ENCODE measurements around the gene SLC11A1. TPM values are rescaled to one million over a fixed set of nuclear protein-coding genes. Genes with fewer than 3 reads are reported as not detected.

SLC11A1 gene
- total RNA-seq, 6 donors from 2014 or later: 145 to 3,249 (median 371) TPM

GRCh38 chr2:218425531-218425930, 43.5 kb downstream of the SLC11A1 start:
- Histone ChIP-seq H3K9me3 (no peaks in the 10 kb centered on the region), H3K4me3 (no peak overlapping the region), H3K4me1 (no peaks in the 10 kb centered on the region), H3K27ac (no peak overlapping the region), H3K36me3 (no peaks in the 10 kb centered on the region), H3K27me3 (no peaks in the 10 kb centered on the region)
- DNase-seq (no peak), ATAC-seq (ENCODE audit: low FRiP score in 2 of 2) (no peak)
- 80 to 82% methylated on average over 9 to 10 of the region's 10 CpGs for WGBS, 2 donors
- TF ChIP-seq POLR2AphosphoS5 (IDR thresholded peaks at IDR 0.05) (no peak), EP300 (IDR thresholded peaks at IDR 0.05) (no peak), POLR2A (IDR thresholded peaks at IDR 0.05) (no peak)
- TF ChIP-seq, protein P1, sequence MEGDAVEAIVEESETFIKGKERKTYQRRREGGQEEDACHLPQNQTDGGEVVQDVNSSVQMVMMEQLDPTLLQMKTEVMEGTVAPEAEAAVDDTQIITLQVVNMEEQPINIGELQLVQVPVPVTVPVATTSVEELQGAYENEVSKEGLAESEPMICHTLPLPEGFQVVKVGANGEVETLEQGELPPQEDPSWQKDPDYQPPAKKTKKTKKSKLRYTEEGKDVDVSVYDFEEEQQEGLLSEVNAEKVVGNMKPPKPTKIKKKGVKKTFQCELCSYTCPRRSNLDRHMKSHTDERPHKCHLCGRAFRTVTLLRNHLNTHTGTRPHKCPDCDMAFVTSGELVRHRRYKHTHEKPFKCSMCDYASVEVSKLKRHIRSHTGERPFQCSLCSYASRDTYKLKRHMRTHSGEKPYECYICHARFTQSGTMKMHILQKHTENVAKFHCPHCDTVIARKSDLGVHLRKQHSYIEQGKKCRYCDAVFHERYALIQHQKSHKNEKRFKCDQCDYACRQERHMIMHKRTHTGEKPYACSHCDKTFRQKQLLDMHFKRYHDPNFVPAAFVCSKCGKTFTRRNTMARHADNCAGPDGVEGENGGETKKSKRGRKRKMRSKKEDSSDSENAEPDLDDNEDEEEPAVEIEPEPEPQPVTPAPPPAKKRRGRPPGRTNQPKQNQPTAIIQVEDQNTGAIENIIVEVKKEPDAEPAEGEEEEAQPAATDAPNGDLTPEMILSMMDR (IDR thresholded peaks at IDR 0.05): no peak

GRCh38 chr2:218427741-218428140, 45.7 kb downstream of the SLC11A1 start:
- H3K4me1 ChIP-seq: no peaks in the 10 kb centered on the region
- no peak overlapping the region for H3K4me3 ChIP-seq
- H3K36me3 ChIP-seq: no peaks in the 10 kb centered on the region
- DNase-seq: no peak
- H3K9me3 ChIP-seq: no peaks in the 10 kb centered on the region
- 59 to 66% methylated on average over 6 to 11 of the region's 11 CpGs for WGBS, 2 donors
- no peak overlapping the region for H3K27ac ChIP-seq
- ATAC-seq (ENCODE audit: low FRiP score in 2 of 2): no peak
- TF ChIP-seq POLR2A (IDR thresholded peaks at IDR 0.05) (no peak), POLR2AphosphoS5 (IDR thresholded peaks at IDR 0.05) (no peak), EP300 (IDR thresholded peaks at IDR 0.05) (no peak)
- TF ChIP-seq, protein P1 (IDR thresholded peaks at IDR 0.05): no peak
- H3K27me3 ChIP-seq: no peaks in the 10 kb centered on the region

GRCh38 chr2:218428846-218429558, 46.9 kb downstream of the SLC11A1 start:
- H3K9me3 ChIP-seq: no peaks in the 10 kb centered on the region
- no peaks in the 10 kb centered on the region for H3K27me3 ChIP-seq
- H3K27ac ChIP-seq: no peak overlapping the region
- H3K4me1 ChIP-seq: no peaks in the 10 kb centered on the region
- ATAC-seq (ENCODE audit: low FRiP score in 2 of 2): no peak
- no peaks in the 10 kb centered on the region for H3K36me3 ChIP-seq
- no peak overlapping the region for H3K4me3 ChIP-seq
- TF ChIP-seq POLR2A (IDR thresholded peaks at IDR 0.05) (no peak), POLR2AphosphoS5 (IDR thresholded peaks at IDR 0.05) (no peak), EP300 (IDR thresholded peaks at IDR 0.05) (no peak)
- TF ChIP-seq, protein P1 (IDR thresholded peaks at IDR 0.05): no peak
- 91 to 93% methylated on average over 17 to 24 of the region's 24 CpGs for WGBS, 2 donors
- no peak for DNase-seq

DNA sequence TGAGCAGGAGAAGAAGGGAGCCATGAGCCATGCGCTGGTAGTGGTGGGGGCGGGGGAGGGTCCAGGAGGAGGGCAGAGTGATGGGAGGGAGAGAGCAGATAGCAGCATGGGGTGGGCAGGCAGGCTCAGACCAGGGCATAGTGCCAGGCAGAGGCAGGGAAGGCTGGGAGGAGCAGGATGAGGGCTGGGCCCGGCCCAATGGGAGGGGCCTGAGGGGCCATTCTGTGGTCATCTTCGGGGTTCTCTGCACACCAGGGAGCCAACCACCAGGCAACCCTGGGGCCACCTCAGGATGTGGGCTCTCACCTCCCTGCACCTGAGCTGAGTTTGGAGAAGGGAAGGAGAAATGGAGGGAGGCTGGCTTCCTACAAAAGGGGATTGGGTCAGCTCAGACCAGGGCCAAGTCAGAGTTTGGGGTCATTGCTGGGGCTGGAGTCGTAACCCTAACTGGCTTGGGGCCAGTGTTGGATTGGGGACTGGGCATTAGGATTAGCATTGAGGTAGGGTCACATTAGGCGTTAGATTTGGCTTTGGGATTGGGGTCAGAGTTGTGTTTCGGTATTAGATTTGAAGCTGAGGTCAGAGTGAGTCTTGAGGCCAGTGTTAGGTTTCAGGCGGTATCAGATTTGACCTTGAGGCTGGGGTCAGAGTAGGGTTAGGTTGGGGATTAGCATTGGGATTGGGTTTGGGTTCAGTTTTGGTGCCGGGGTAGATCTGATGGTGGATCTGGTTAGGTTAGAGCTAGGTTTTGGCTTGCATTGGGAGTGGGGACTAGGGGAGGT, 48.0 kb downstream of the SLC11A1 start:
- Histone ChIP-seq H3K4me1 (no peaks in the 10 kb centered on the region), H3K36me3 (no peaks in the 10 kb centered on the region), H3K9me3 (no peaks in the 10 kb centered on the region), H3K4me3 (no peak overlapping the region), H3K27ac (no peak overlapping the region), H3K27me3 (no peaks in the 10 kb centered on the region)
- 70% methylated on average over 9 of the region's 9 CpGs for WGBS, 2 donors
- ATAC-seq (ENCODE audit: low FRiP score in 2 of 2) (no peak), DNase-seq (no peak)
- TF ChIP-seq EP300 (IDR thresholded peaks at IDR 0.05): no peak
- TF ChIP-seq, protein P1 (IDR thresholded peaks at IDR 0.05): no peak
- TF ChIP-seq POLR2AphosphoS5 (IDR thresholded peaks at IDR 0.05): no peak
- no peak for TF ChIP-seq POLR2A (IDR thresholded peaks at IDR 0.05)

All from upper lobe of left lung (tissue), 6 donors.